ENCODE results near the gene SLC25A34. TPM values are rescaled to one million over a fixed set of nuclear protein-coding genes. Genes with fewer than 3 reads are reported as not detected.
A peak's percentile ranks its signal among the peaks of the same experiment; 100 is the strongest.

Gene SLC25A34
- total and polyA plus RNA-seq, 9 donors: 1.0 to 2.5 (median 1.9) TPM

- TF ChIP-seq CTCF (IDR thresholded peaks at IDR 0.05) (no peak), POLR2A (IDR thresholded peaks at IDR 0.05) (no peak), EP300 (IDR thresholded peaks at IDR 0.05) (no peak)
- Histone ChIP-seq H3K9me3 (no peaks in the 10 kb centered on the region), H3K4me3 (no peak overlapping the region), H3K36me3 (no peaks in the 10 kb centered on the region), H3K27ac (peak overlapping the region in 1 of 2 donors; percentile 19), H3K4me1 (ENCODE audit: insufficient read depth) (peaks cover 17% of the 10 kb centered on the region), H3K27me3 (no peaks in the 10 kb centered on the region)
- WGBS, 3 donors: 35 to 45% (median 44%) methylated on average over 16 to 19 of the region's 19 CpGs
- intact Hi-C loops (cut with DNase I): loop anchor here in 2 of 4 donors (10.0 kb wide), 2 partner anchors 155 to 425 kb away; no protein-coding TSS in a partner anchor
- DNase-seq: peak in 4 of 5 donors; percentile 39 to 68 (median 65)
Observed at GRCh38 chr1:15749399-15750291, 13.6 kb downstream of the SLC25A34 start.

GRCh38 chr1:15750924-15751323, 14.9 kb downstream of the SLC25A34 start:
- 83 to 90% (median 86%) methylated on average over 12 of the region's 12 CpGs for WGBS, 3 donors
- intact Hi-C loops (cut with DNase I): no loop called here
- no peak overlapping the region for H3K27ac ChIP-seq
- DNase-seq: no peak
- H3K4me3 ChIP-seq: no peak overlapping the region
- H3K9me3 ChIP-seq: no peaks in the 10 kb centered on the region
- TF ChIP-seq EP300 (IDR thresholded peaks at IDR 0.05) (no peak), POLR2A (IDR thresholded peaks at IDR 0.05) (no peak), CTCF (IDR thresholded peaks at IDR 0.05) (no peak)
- H3K4me1 ChIP-seq (ENCODE audit: insufficient read depth): peaks cover 17% of the 10 kb centered on the region
- no peaks in the 10 kb centered on the region for H3K36me3 ChIP-seq
- no peaks in the 10 kb centered on the region for H3K27me3 ChIP-seq

GRCh38 chr1:15751717-15752116, 15.7 kb downstream of the SLC25A34 start:
- Histone ChIP-seq H3K36me3 (no peaks in the 10 kb centered on the region), H3K27me3 (no peaks in the 10 kb centered on the region), H3K4me3 (no peak overlapping the region), H3K9me3 (no peaks in the 10 kb centered on the region), H3K27ac (no peak overlapping the region), H3K4me1 (ENCODE audit: insufficient read depth) (peaks cover 17% of the 10 kb centered on the region)
- TF ChIP-seq POLR2A (IDR thresholded peaks at IDR 0.05): no peak
- TF ChIP-seq EP300 (IDR thresholded peaks at IDR 0.05): no peak
- 84 to 91% (median 89%) methylated on average over 10 of the region's 10 CpGs for WGBS, 3 donors
- DNase-seq: no peak
- intact Hi-C loops (cut with DNase I): no loop called here

GRCh38 chr1:15753776-15754175, 17.7 kb downstream of the SLC25A34 start:
- Histone ChIP-seq H3K36me3 (no peaks in the 10 kb centered on the region), H3K27me3 (no peaks in the 10 kb centered on the region), H3K4me3 (no peak overlapping the region), H3K9me3 (no peaks in the 10 kb centered on the region), H3K27ac (no peak overlapping the region), H3K4me1 (ENCODE audit: insufficient read depth) (peaks cover 13% of the 10 kb centered on the region)
- DNase-seq: peak in 1 of 5 donors; percentile 20
- 77 to 86% (median 84%) methylated on average over 10 of the region's 10 CpGs for WGBS, 3 donors
- intact Hi-C loops (cut with DNase I): no loop called here
- TF ChIP-seq CTCF (IDR thresholded peaks at IDR 0.05) (no peak), POLR2A (IDR thresholded peaks at IDR 0.05) (no peak), EP300 (IDR thresholded peaks at IDR 0.05) (no peak)

Measured in ovary (tissue), 9 donors.